ENCODE measurements around the gene PRRC2C. TPM values are rescaled to one million over a fixed set of nuclear protein-coding genes. Genes with fewer than 3 reads are reported as not detected.
A peak's percentile ranks its signal among the peaks of the same experiment; 100 is the strongest.

Gene PRRC2C
- total and polyA plus RNA-seq, 2 experiments from 2014 or later, result 186 to 368 TPM

DNA sequence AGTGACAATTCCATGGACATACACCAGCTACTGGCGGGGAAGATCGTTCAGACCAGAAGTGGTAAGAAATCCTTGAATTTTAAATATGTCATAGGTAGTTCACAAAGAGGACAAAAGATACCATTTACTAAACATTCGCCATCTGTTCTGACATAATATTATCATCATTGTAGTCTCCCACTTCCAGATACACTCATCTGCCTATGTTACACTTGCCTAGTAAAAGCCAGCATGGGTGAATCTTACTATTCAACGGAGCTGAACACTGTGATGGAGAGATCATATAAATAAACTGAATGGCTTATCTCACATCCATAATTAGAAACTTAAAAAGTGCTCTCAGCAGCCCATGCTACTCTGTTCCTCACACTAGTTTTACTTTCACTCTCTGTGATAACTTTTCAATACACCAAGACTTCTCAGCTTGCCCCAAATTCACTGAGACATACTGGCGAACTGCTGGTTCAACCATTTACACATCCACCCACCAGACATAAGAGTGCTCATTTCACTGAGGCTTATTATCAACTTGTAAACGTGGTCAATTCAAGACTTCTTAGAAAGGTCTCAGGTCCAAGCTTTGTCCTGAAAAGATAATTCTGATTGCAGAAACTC is 463 bp upstream of the PRRC2C start (continued):
- TF ChIP-seq REST (IDR thresholded peaks at IDR 0.05; ENCODE audit: unreplicated experiment) (no peak), ZNF331 (CRISPR knock-in tag; IDR thresholded peaks at IDR 0.05; ENCODE audit: low read depth) (no peak), ETS1 (IDR thresholded peaks at IDR 0.05) (no peak), STAT1 (IDR thresholded peaks at IDR 0.05; ENCODE audit: unreplicated experiment) (no peak)

DNA sequence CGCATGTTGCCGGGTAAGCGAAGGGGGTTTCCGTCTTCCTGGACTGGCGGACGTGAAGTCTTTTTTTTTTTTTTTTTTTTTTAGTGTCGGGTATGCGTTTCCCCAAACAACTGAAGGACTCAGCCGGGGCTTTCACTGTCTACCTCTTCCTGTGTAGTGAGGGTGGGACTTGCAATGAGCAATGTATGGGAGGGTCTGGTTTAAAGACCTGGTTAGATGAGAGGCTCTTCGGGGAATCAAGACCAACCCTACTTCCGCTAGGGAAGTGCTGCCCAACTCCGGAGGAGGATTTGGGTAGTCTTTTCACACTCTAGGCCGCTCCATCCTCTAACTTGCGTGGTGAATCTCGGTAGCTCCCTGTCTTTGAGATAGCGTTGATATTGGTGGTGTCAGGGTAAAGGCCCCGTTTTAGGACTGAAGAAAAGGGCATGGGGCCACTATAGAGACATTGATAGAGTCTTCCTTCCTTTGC is 754 bp downstream of the PRRC2C start:
- H3K36me3 ChIP-seq (ENCODE audit: insufficient read depth), result no peaks in the 10 kb centered on the region
- ATAC-seq, result peak; percentile 66
- H3K36me3 Mint-ChIP-seq (ENCODE audit: low read depth), result peaks cover 3% of the 10 kb centered on the region; the same call in 1 of the 3 replicates

GRCh38 chr1:171487038-171487437 is 1.7 kb downstream of the PRRC2C start:
- Histone ChIP-seq H3K9me2 (ENCODE audit: insufficient read depth) (no peaks in the 10 kb centered on the region), H3K4me3 (peak overlapping the region; percentile 85), H3K79me2 (replicated peaks; ENCODE audit: insufficient read depth) (peaks cover 66% of the 10 kb centered on the region), H3K27me3 (ENCODE audit: insufficient read depth) (no peaks in the 10 kb centered on the region), H3K36me3 (ENCODE audit: insufficient read depth) (no peaks in the 10 kb centered on the region), H3F3A (replicated peaks; ENCODE audit: low read depth) (no peaks in the 10 kb centered on the region), H3K4me1 (ENCODE audit: insufficient read depth) (peaks cover 14% of the 10 kb centered on the region; the same call in 1 of the 2 replicates), H3K4me2 (peak overlapping the region; percentile 92), H3K27ac (ENCODE audit: low read depth) (no peak overlapping the region), H2AFZ (no peak overlapping the region), H4K20me1 (replicated peaks; ENCODE audit: insufficient read depth) (peaks cover 50% of the 10 kb centered on the region)
- Mint-ChIP-seq H3K27me3 (ENCODE audit: insufficient read depth, low read depth, poor library complexity) (peaks cover 4% of the 10 kb centered on the region), H3K4me1 (peaks cover 28% of the 10 kb centered on the region), H3K4me3 (peak overlapping the region; percentile 95), H3K27ac (no peak overlapping the region), H3K36me3 (ENCODE audit: low read depth) (peaks cover 7% of the 10 kb centered on the region; the same call in 2 of the 3 replicates), H3K9me3 (no peaks in the 10 kb centered on the region)
- DNase-seq (ENCODE audit: low spot score), result no peak
- no peak for ATAC-seq
- TF ChIP-seq REST (IDR thresholded peaks at IDR 0.05; ENCODE audit: unreplicated experiment), result no peak
- TF ChIP-seq CTCF (conservative IDR thresholded peaks at IDR 0.05; ENCODE audit: low read depth in 2 of 2), result no peak
- TF ChIP-seq ZNF114 (CRISPR knock-in tag; IDR thresholded peaks at IDR 0.05), result no peak
- TF ChIP-seq ZNF331 (CRISPR knock-in tag; IDR thresholded peaks at IDR 0.05; ENCODE audit: low read depth), result no peak
- no peak for TF ChIP-seq CREB1 (CRISPR knock-in tag; IDR thresholded peaks at IDR 0.05; ENCODE audit: low read depth)
- no peak for TF ChIP-seq POLR2AphosphoS5 (IDR thresholded peaks at IDR 0.05; ENCODE audit: low read depth)

More for the DNA sequence above, 754 bp downstream of the PRRC2C start:
- peaks cover 13% of the 10 kb centered on the region; the same call in 1 of the 2 replicates for H3K4me1 ChIP-seq (ENCODE audit: insufficient read depth)
- peak overlapping the region; percentile 92 for H3K4me2 ChIP-seq
- H3K79me2 ChIP-seq (replicated peaks; ENCODE audit: insufficient read depth), result peaks cover 56% of the 10 kb centered on the region
- no peaks in the 10 kb centered on the region for H3K9me3 Mint-ChIP-seq
- peak overlapping the region; percentile 95 for H3K4me3 Mint-ChIP-seq
- peak overlapping the region; percentile 77; the same call in 1 of the 2 replicates for H2AFZ ChIP-seq
- no peaks in the 10 kb centered on the region for H3K9me2 ChIP-seq (ENCODE audit: insufficient read depth)
- H4K20me1 ChIP-seq (replicated peaks; ENCODE audit: insufficient read depth), result peaks cover 45% of the 10 kb centered on the region
- peaks cover 4% of the 10 kb centered on the region for H3K27me3 Mint-ChIP-seq (ENCODE audit: insufficient read depth, low read depth, poor library complexity)
- no peaks in the 10 kb centered on the region for H3F3A ChIP-seq (replicated peaks; ENCODE audit: low read depth)
- no peaks in the 10 kb centered on the region for H3K27me3 ChIP-seq (ENCODE audit: insufficient read depth)
- DNase-seq (ENCODE audit: low spot score), result peak; percentile 72
- peaks cover 21% of the 10 kb centered on the region for H3K4me1 Mint-ChIP-seq
- peak overlapping the region; percentile 85 for H3K4me3 ChIP-seq
- H3K27ac Mint-ChIP-seq, result peak overlapping the region; percentile 95
- peak overlapping the region; percentile 99 for H3K27ac ChIP-seq (ENCODE audit: low read depth)
- TF ChIP-seq POLR2AphosphoS5 (IDR thresholded peaks at IDR 0.05; ENCODE audit: low read depth), result no peak
